Hindlimb muscle (tissue), 1 donor: Measurements from ENCODE around the gene FAM110A. TPM values are rescaled to one million over a fixed set of nuclear protein-coding genes. Genes with fewer than 3 reads are reported as not detected.
"Not testable (repeated sequence)": the region's sequence is repeated elsewhere in the genome, so short reads cannot be mapped to it uniquely, and the experiment has no call there.

Source experiments
- DNase-seq: peaks from one replicate; pipeline ENCODE4 v3.0.0-alpha.2; 2013
- polyA plus RNA-seq: library from polyadenylated mRNA; unstranded; fragments of 120-200 nt; gene quantifications from one replicate; pipeline ENCODE4 v1.2.1, GENCODE V29; 2013; ENCODE audit not compliant: insufficient read length

The FAM110A gene
- polyA plus RNA-seq, 1 donor = 24.3 TPM

- DNase-seq = peak; percentile 74
Measured at GRCh38 chr20:844473-845225, 11.1 kb downstream of the FAM110A start.

GRCh38 chr20:845226-845868 is 11.8 kb downstream of the FAM110A start:
- DNase-seq = no peak

- DNase-seq = no peak
Measured at GRCh38 chr20:845941-846893, 12.7 kb downstream of the FAM110A start.

GRCh38 chr20:846894-847278 is 13.4 kb downstream of the FAM110A start:
- no peak for DNase-seq

- DNase-seq = no peak
Measured at GRCh38 chr20:848193-848592, 14.7 kb downstream of the FAM110A start.

- DNase-seq = not testable (repeated sequence)
Measured at GRCh38 chr20:848731-849130, 15.2 kb downstream of the FAM110A start.

- no peak for DNase-seq
Measured at GRCh38 chr20:853406-853996, 20.0 kb downstream of the FAM110A start.

GRCh38 chr20:854601-855000 is 21.1 kb downstream of the FAM110A start:
- DNase-seq = no peak

GRCh38 chr20:855466-856360 is 22.2 kb downstream of the FAM110A start:
- DNase-seq = no peak

GRCh38 chr20:856361-856775 is 22.9 kb downstream of the FAM110A start:
- no peak for DNase-seq

- no peak for DNase-seq
Measured at GRCh38 chr20:858011-858410, 24.5 kb downstream of the FAM110A start.

GRCh38 chr20:859751-860231 is 26.3 kb downstream of the FAM110A start:
- no peak for DNase-seq

GRCh38 chr20:860891-861290 is 27.4 kb downstream of the FAM110A start:
- DNase-seq = no peak

- DNase-seq = no peak
Measured at GRCh38 chr20:865440-865839, 31.9 kb downstream of the FAM110A start.

GRCh38 chr20:868279-868678 is 34.8 kb downstream of the FAM110A start:
- DNase-seq = no peak

- DNase-seq = no peak
Measured at GRCh38 chr20:869606-870005, 36.1 kb downstream of the FAM110A start.

GRCh38 chr20:870758-871157 is 37.2 kb downstream of the FAM110A start:
- no peak for DNase-seq

GRCh38 chr20:871436-871835 is 37.9 kb downstream of the FAM110A start:
- DNase-seq = no peak

GRCh38 chr20:871948-872347 is 38.4 kb downstream of the FAM110A start:
- no peak for DNase-seq

- DNase-seq = no peak
Measured at GRCh38 chr20:872855-873520, 39.5 kb downstream of the FAM110A start.
